Superior temporal gyrus (tissue), 1 donor: Measurements from ENCODE around the gene CD177.
"Not testable (repeated sequence)": the region's sequence is repeated elsewhere in the genome, so short reads cannot be mapped to it uniquely, and the experiment has no call there.

Experiments used
- DNase-seq: peaks from one replicate; pipeline ENCODE4 v3.0.0-alpha.2; 2016; ENCODE audit errors: extremely low spot score

The CD177 gene, protein sequence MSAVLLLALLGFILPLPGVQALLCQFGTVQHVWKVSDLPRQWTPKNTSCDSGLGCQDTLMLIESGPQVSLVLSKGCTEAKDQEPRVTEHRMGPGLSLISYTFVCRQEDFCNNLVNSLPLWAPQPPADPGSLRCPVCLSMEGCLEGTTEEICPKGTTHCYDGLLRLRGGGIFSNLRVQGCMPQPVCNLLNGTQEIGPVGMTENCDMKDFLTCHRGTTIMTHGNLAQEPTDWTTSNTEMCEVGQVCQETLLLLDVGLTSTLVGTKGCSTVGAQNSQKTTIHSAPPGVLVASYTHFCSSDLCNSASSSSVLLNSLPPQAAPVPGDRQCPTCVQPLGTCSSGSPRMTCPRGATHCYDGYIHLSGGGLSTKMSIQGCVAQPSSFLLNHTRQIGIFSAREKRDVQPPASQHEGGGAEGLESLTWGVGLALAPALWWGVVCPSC

DNA sequence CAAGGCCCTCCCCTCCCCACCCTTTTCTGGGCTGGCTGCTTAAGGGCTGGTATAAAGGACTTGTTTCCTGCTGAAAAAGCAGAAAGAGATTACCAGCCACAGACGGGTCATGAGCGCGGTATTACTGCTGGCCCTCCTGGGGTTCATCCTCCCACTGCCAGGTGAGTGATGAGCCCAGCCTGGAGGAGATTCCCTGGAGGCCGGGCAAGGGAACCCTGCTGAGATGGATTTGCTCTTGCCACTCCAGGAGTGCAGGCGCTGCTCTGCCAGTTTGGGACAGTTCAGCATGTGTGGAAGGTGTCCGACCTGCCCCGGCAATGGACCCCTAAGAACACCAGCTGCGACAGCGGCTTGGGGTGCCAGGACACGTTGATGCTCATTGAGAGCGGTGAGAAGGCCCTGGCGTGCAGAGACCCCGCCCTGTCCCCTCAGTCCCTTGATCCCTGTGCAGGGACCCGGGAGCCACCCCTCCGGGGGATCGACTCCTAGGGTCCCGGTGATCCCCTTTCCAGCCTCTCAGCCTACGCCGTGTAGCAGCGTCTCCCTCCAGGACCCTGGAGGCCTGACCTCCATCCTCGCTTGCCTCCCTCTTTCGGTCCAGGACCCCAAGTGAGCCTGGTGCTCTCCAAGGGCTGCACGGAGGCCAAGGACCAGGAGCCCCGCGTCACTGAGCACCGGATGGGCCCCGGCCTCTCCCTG is at the start of gene CD177:
Gene CD177 (plus strand): TSS at position 81 of the 699 bp plus-strand sequence. CDS start 29 bp downstream, at position 110.
- DNase-seq, result no peak

- DNase-seq, result no peak
Measured at GRCh38 chr19:43305642-43306041, 47.8 kb upstream of the CD177 start.

GRCh38 chr19:43306097-43306496 is 47.4 kb upstream of the CD177 start:
- DNase-seq, result no peak

DNA sequence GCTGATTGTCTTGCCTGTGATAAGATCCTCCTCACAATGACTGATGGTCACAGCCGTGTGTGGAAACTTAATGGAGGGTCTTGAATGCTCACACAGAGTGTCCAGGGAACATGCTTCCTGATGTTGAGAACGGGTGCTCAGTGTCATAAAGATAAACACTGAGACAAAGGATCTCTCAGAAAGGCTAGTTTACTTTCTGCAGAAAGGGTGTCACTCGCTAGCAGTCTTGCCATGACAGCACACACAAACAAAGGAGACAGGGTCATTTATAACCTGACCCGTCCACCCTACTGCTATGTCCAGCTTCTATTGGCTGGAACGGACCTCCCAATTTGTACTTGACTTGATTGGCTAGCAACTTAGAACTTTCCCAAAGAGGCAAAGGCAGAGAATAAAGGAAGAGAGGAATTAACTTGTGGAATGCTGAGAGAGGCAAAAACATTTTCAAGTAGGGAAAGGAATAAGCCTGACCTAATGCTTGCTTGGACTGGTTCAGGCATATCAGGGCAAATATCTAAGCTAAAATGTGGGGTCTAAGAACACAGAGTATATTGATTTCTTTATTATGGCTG is 45.2 kb upstream of the CD177 start:
- DNase-seq, result no peak

GRCh38 chr19:43309466-43309865 is 44.0 kb upstream of the CD177 start:
- DNase-seq, result no peak

- no peak for DNase-seq
Measured at GRCh38 chr19:43310221-43310620, 43.3 kb upstream of the CD177 start.

DNA sequence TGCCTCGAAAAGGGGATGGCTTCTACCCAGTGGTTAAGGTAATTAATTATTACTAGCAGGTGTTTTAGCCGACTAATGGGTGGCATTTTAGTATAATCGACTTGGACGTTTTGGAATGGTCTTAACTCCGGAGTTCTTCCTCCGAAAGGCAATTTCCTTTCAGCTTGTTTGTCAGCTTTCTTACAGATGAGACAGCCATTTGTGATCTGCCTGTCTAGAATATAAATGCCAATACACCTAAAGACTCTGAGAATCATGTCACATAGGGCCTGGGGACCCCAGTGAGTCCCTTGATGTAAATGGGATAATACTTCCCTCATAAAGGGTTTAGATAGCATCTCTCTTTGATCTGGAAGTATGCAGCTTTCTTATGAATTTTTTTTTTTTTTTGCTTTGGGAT is 42.2 kb upstream of the CD177 start:
- DNase-seq, result no peak

DNA sequence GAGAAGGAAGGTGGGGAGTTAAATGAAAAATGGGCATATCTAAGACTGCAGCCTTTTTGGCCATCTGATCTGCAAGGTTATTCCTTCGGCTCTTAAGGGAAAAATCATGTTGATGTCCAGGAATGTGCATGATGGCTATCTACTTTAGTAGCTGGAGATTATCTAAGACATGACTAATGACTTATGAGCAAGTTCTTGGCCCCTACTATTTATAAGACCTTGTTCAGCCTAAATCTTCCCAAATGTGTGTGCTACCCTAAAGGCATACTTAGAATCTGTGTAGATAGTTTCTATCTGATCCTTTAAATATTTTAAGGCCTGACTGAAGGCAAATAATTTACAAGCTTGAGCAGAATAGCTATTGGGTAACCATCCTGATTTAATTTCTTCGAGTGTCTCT is 41.8 kb upstream of the CD177 start:
- DNase-seq, result no peak

DNA sequence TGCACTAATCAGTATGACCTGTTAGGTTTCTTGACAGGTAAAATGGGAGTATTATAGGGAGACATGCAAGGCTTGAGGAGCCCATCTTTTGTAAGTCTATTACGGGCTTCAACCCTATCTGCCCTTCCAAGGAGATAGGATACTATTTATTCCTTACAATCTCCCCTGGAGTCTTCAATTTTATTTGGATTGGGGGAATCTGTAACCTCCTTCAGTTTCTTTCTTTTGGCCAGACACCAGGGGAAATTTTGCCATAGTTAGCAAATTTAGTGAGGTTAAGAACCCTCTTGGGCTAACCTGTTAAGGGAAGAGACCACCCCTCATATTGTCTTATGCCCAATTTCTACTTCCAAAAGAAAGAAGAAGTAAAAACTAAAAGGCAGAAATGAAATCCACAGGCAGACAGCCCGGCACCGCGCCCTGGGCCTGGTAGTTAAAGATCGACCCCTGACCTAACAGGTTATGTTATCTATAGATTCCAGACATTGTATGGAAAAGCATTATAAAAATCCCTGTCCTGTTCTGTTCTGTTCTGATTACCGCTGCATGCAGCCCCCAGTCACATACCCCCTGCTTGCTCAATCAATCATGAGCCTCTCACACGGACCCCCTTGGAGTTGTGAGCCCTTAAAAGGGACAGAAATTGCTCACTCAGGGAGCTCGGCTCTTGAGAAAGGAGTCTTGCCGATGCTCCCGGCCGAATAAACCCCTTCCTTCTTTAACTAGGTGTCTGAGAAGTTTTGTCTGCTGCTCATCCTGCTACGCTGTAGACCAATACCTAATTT is 39.6 kb upstream of the CD177 start:
- DNase-seq, result no peak

DNA sequence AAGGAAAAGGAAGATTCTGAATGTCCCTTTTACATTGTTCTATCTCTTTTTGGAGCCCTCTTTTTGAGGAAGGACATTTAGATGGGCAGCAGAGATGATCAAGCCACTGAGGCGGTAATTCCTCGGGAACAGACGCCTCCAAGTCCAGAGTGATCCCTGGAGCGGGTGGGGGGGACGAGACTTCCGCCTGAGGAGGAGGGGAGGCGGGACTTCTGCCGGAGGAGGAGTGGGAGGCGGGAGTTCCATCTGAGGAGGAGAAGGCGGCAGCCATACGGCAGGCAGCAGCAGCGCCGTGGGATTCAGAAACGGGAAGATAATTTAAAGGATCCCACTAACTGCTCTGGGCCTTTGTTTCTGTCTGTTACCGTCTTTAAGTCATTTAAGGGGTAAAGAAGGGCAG is 37.6 kb upstream of the CD177 start:
- DNase-seq, result no peak

DNA sequence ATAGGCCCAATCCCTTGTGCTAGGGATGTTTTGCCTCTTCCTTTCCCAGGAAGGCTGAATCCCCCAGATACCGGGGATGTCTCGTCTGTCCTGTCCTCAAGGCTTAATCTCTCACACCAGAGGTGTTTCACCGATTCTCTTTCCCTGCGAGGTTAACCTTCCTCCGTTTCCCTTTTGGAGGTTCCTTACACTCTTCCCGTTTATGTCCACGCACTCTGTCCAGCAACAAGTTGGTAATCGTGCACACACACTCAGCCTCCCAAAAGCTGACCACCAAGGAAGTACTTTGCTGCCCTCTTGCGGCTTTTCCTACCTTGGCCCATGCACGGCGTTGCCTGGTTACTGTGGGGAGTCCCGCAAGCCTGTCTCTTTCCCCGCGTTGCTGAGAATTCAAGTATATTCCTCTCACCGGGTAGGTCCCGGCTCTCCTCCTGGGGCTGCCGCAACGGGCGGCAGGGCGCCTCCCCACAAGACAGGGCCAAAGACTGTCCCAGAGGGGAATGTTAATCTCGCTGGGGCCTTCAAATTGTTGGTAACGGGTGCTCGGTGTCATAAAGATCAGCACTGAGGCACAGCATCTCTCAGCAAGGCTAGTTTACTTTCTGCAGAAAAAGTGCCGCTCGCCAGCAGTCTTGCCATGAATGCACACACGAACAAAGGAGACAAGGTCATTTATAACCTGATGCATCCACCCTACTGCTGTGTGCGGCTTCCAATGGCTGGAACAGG is 36.7 kb upstream of the CD177 start:
- peak; percentile 21 for DNase-seq

GRCh38 chr19:43318203-43318602 is 35.3 kb upstream of the CD177 start:
- DNase-seq, result no peak

GRCh38 chr19:43318796-43319314 is 34.6 kb upstream of the CD177 start:
- no peak for DNase-seq

- no peak for DNase-seq
Measured at GRCh38 chr19:43320546-43320945, 32.9 kb upstream of the CD177 start.

GRCh38 chr19:43326761-43327160 is 26.7 kb upstream of the CD177 start:
- not testable (repeated sequence) for DNase-seq

- not testable (repeated sequence) for DNase-seq
Measured at GRCh38 chr19:43328561-43328960, 24.9 kb upstream of the CD177 start.

GRCh38 chr19:43329049-43329448 is 24.4 kb upstream of the CD177 start:
- DNase-seq, result not testable (repeated sequence)

- no peak for DNase-seq
Measured at GRCh38 chr19:43329989-43330388, 23.5 kb upstream of the CD177 start.

- no peak for DNase-seq
Measured at GRCh38 chr19:43330726-43331434, 22.6 kb upstream of the CD177 start.

GRCh38 chr19:43331435-43332010 is 22.0 kb upstream of the CD177 start:
- DNase-seq, result no peak
